DMS53 treated with DMSO at 0.1 percent for 48 hours (cell line): Measurements from ENCODE around the gene PTH1R.

Source experiments
- DNase-seq: peaks from one replicate; lab custom pipeline; 2025; ENCODE audit not compliant: unreplicated experiment; lab: John Stamatoyannopoulos, UW

The PTH1R gene

GRCh38 chr3:46926871-46927717, 49.6 kb downstream of the PTH1R start:
- DNase-seq: no peak

- no peak for DNase-seq
Observed at GRCh38 chr3:46927718-46928073, 50.2 kb downstream of the PTH1R start.

- no peak for DNase-seq
Observed at GRCh38 chr3:46928282-46928681, 50.8 kb downstream of the PTH1R start.

- DNase-seq: no peak
Observed at GRCh38 chr3:46929324-46929723, 51.8 kb downstream of the PTH1R start.

GRCh38 chr3:46930166-46930944, 52.8 kb downstream of the PTH1R start:
- no peak for DNase-seq

GRCh38 chr3:46930945-46931403, 53.5 kb downstream of the PTH1R start:
- no peak for DNase-seq

GRCh38 chr3:46931631-46932331, 54.3 kb downstream of the PTH1R start:
- DNase-seq: peak; percentile 11

GRCh38 chr3:46932455-46933225, 55.1 kb downstream of the PTH1R start:
- no peak for DNase-seq

- no peak for DNase-seq
Observed at GRCh38 chr3:46933261-46933660, 55.7 kb downstream of the PTH1R start.

GRCh38 chr3:46934072-46934471, 56.6 kb downstream of the PTH1R start:
- no peak for DNase-seq

- DNase-seq: no peak
Observed at GRCh38 chr3:46934498-46935167, 57.1 kb downstream of the PTH1R start.

- no peak for DNase-seq
Observed at GRCh38 chr3:46935168-46935858, 57.8 kb downstream of the PTH1R start.

GRCh38 chr3:46935989-46936558, 58.6 kb downstream of the PTH1R start:
- no peak for DNase-seq

- no peak for DNase-seq
Observed at GRCh38 chr3:46936733-46937250, 59.3 kb downstream of the PTH1R start.

GRCh38 chr3:46938118-46938517, 60.6 kb downstream of the PTH1R start:
- DNase-seq: no peak

GRCh38 chr3:46939578-46940445, 62.3 kb downstream of the PTH1R start:
- DNase-seq: no peak

- DNase-seq: no peak
Observed at GRCh38 chr3:46942076-46942475, 64.6 kb downstream of the PTH1R start.
